WTC11 (cell line): ENCODE data around the gene PRDM15. TPM values are rescaled to one million over a fixed set of nuclear protein-coding genes. Genes with fewer than 3 reads are reported as not detected.

Source experiments
- ATAC-seq: fragments of 200-7000 bp; cut with Tn5 transposase; 2 replicates; pipeline ENCODE4 v1.10.0; 2021; ENCODE audit warnings: mild to moderate bottlenecking, moderate library complexity
- CTCF ChIA-PET: fragments of 300-600 bp; sonication (Branson Sonifier 250); formaldehyde crosslinking; loops from one replicate; lab custom pipeline; 2021; ENCODE audit warnings: antibody characterized with exemption; lab: Charles Lee
- POLR2A ChIA-PET: fragments of 350-600 bp; sonication (Branson Sonifier 250); formaldehyde crosslinking; loops from one replicate; lab custom pipeline; 2021; ENCODE audit warnings: antibody characterized with exemption; lab: Charles Lee
- DNase-seq: peaks from one replicate; pipeline ENCODE4 v3.0.0; 2021; ENCODE audit warnings: low spot score
- H3K27ac Mint-ChIP-seq: 2 replicates; pipeline ENCODE4 v1.8.0; 2021; ENCODE audit warnings: mixed read lengths
- H3K27me3 Mint-ChIP-seq: 2 replicates; pipeline ENCODE4 v1.8.0; 2021; ENCODE audit warnings: low read depth, mild to moderate bottlenecking, moderate library complexity, mixed read lengths
- H3K36me3 Mint-ChIP-seq: 2 replicates; pipeline ENCODE4 v1.8.0; 2021; ENCODE audit warnings: mixed read lengths
- H3K4me1 Mint-ChIP-seq: 2 replicates; pipeline ENCODE4 v1.8.0; 2022; ENCODE audit warnings: mixed read lengths
- H3K4me3 Mint-ChIP-seq: 2 replicates; pipeline ENCODE4 v1.8.0; 2021; ENCODE audit warnings: mild to moderate bottlenecking, moderate library complexity, mixed read lengths
- H3K9me3 Mint-ChIP-seq: 2 replicates; pipeline ENCODE4 v1.8.0; 2021; ENCODE audit warnings: mixed read lengths
- EMX1 ChIP-seq: fragments of 250-450 bp; sonication (Bioruptor Pico); IDR thresholded peaks from 2 replicates; pipeline ENCODE4 v1.8.0; 2021; ENCODE audit warnings: mild to moderate bottlenecking
- MXD4 ChIP-seq: fragments of 250-450 bp; sonication (Bioruptor Pico); IDR thresholded peaks from 2 replicates; pipeline ENCODE4 v1.8.0; 2021; ENCODE audit warnings: mild to moderate bottlenecking, moderate library complexity, borderline replicate concordance
- NR2C2 ChIP-seq: sonication (generic); formaldehyde crosslinking; IDR thresholded peaks from 2 replicates; pipeline ENCODE4 v1.8.0; 2022; ENCODE audit warnings: mild to moderate bottlenecking, missing genetic modification reagents
- TEAD4 ChIP-seq: sonication (generic); formaldehyde crosslinking; IDR thresholded peaks from 2 replicates; pipeline ENCODE4 v1.8.0; 2022; ENCODE audit warnings: mild to moderate bottlenecking, missing genetic modification reagents
- TP53 ChIP-seq: sonication (generic); formaldehyde crosslinking; IDR thresholded peaks from 2 replicates; pipeline ENCODE4 v1.8.1; 2023; ENCODE audit warnings: mild to moderate bottlenecking, missing genetic modification reagents
- ZNF317 ChIP-seq: sonication (generic); formaldehyde crosslinking; IDR thresholded peaks from 2 replicates; pipeline ENCODE4 v1.8.1; 2023; ENCODE audit warnings: low read depth, mild to moderate bottlenecking, moderate library complexity, missing genetic modification reagents, borderline replicate concordance
- ZNF396 ChIP-seq: fragments of 250-450 bp; sonication (Bioruptor Pico); IDR thresholded peaks from 2 replicates; pipeline ENCODE4 v1.8.0; 2021; ENCODE audit warnings: mild to moderate bottlenecking, moderate library complexity, borderline replicate concordance
- total RNA-seq: library from RNA; stranded (reverse); gene quantifications from 3 replicates; pipeline ENCODE4 v1.2.3, GENCODE V29; 2021
- TF ChIP-seq, protein P1 (sequence below): fragments of 250-450 bp; sonication (Bioruptor Pico); IDR thresholded peaks from 2 replicates; pipeline ENCODE4 v2.1.2; 2022; ENCODE audit warnings: mild to moderate bottlenecking, moderate library complexity
- TF ChIP-seq, protein P2 (sequence below): sonication (generic); formaldehyde crosslinking; IDR thresholded peaks from 2 replicates; pipeline ENCODE4 v1.8.0; 2023; ENCODE audit warnings: mild to moderate bottlenecking, missing genetic modification reagents
- TF ChIP-seq, protein P3 (sequence below): sonication (generic); formaldehyde crosslinking; IDR thresholded peaks from 2 replicates; pipeline ENCODE4 v1.8.1; 2022; ENCODE audit warnings: missing genetic modification reagents, borderline replicate concordance
- TF ChIP-seq, protein P4 (sequence below): sonication (generic); formaldehyde crosslinking; IDR thresholded peaks from 2 replicates; pipeline ENCODE4 v1.8.0; 2022; ENCODE audit warnings: mild to moderate bottlenecking, missing genetic modification reagents
- TF ChIP-seq, protein P5 (sequence below): sonication (generic); formaldehyde crosslinking; IDR thresholded peaks from 2 replicates; pipeline ENCODE4 v1.8.0; 2023; ENCODE audit warnings: missing genetic modification reagents, mild to moderate bottlenecking, borderline replicate concordance

PRDM15 gene
- total RNA-seq, 1 experiment from 2014 or later = 12.9 TPM

DNA sequence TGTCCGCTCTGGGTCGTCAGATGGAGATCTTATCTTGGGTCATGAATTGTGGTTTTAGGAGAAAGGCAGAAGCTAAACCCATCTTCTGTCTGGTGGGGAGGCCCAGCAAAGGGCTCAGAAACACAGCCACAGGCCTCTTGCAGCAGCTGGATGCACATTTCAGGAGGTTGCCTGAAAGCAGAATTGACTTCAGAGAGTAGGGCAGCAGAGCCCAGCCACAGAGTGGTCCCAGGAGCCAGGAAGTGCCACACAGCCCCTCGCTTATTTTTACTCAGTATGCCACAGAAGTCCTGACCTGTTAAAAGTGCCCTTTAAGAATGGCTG lies 104.0 kb downstream of the PRDM15 start:
- ATAC-seq = no peak
- ChIA-PET CTCF (interaction anchor here (0.8 to 1.4 kb wide), 3 partner anchors 21 to 163 kb away, joined by 3 to 10 read pairs (median 4); no protein-coding TSS in a partner anchor), POLR2A (no interaction called here)
- H3K27me3 Mint-ChIP-seq = peaks cover 39% of the 10 kb centered on the region
- TF ChIP-seq TP53 (CRISPR knock-in tag) = no peak
- H3K4me3 Mint-ChIP-seq = no peak overlapping the region
- no peak overlapping the region for H3K27ac Mint-ChIP-seq
- DNase-seq = no peak
- H3K4me1 Mint-ChIP-seq = peaks cover 48% of the 10 kb centered on the region
- H3K36me3 Mint-ChIP-seq = no peaks in the 10 kb centered on the region
- no peaks in the 10 kb centered on the region for H3K9me3 Mint-ChIP-seq

DNA sequence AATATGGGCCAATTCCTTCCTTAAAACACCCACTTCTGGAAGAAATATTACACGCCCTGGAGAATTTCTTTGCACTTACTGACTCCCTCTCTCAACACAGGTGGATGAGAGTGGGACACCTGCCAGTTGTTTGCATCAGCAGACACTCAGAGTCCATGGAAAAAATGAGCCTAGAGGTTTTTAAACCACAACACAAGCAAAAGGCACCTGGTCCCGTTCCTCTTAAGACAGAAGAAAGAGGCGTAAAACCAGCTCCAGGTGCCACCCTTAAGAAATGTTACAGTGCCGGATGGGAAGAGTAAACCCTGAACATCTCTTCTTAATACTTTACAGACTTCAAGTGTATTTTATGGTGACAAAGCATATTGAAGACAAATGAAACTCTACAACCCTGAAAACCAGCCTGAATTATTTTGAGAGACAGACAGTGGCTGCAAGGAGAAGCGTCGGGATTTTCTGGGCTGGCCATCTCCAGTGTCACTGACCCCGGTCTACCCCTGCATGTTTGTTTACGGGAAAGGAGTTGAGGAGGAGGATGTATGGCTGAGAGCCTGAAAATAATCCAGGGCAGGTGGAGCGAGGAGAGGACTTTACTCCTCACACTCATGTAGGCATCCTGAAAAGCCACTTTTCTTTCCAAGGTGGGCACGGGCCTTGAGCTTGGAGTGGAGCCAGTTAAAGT lies 104.5 kb downstream of the PRDM15 start:
- POLR2A ChIA-PET = no interaction called here
- TF ChIP-seq ZNF396 = no peak
- TF ChIP-seq, protein P1, sequence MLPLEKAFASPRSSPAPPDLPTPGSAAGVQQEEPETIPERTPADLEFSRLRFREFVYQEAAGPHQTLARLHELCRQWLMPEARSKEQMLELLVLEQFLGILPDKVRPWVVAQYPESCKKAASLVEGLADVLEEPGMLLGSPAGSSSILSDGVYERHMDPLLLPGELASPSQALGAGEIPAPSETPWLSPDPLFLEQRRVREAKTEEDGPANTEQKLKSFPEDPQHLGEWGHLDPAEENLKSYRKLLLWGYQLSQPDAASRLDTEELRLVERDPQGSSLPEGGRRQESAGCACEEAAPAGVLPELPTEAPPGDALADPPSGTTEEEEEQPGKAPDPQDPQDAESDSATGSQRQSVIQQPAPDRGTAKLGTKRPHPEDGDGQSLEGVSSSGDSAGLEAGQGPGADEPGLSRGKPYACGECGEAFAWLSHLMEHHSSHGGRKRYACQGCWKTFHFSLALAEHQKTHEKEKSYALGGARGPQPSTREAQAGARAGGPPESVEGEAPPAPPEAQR (CRISPR knock-in tag) = no peak
- TF ChIP-seq TEAD4 (CRISPR knock-in tag) = no peak
- TF ChIP-seq, all 79 proteins: peak for 0
- Mint-ChIP-seq H3K4me3 (no peak overlapping the region), H3K36me3 (no peaks in the 10 kb centered on the region), H3K27me3 (peaks cover 44% of the 10 kb centered on the region), H3K4me1 (peaks cover 51% of the 10 kb centered on the region), H3K9me3 (no peaks in the 10 kb centered on the region), H3K27ac (no peak overlapping the region)
- DNase-seq (no peak), ATAC-seq (no peak)
- CTCF ChIA-PET = interaction anchor here (0.8 to 1.4 kb wide), 3 partner anchors 20 to 162 kb away, joined by 3 to 10 read pairs (median 4); no protein-coding TSS in a partner anchor

DNA sequence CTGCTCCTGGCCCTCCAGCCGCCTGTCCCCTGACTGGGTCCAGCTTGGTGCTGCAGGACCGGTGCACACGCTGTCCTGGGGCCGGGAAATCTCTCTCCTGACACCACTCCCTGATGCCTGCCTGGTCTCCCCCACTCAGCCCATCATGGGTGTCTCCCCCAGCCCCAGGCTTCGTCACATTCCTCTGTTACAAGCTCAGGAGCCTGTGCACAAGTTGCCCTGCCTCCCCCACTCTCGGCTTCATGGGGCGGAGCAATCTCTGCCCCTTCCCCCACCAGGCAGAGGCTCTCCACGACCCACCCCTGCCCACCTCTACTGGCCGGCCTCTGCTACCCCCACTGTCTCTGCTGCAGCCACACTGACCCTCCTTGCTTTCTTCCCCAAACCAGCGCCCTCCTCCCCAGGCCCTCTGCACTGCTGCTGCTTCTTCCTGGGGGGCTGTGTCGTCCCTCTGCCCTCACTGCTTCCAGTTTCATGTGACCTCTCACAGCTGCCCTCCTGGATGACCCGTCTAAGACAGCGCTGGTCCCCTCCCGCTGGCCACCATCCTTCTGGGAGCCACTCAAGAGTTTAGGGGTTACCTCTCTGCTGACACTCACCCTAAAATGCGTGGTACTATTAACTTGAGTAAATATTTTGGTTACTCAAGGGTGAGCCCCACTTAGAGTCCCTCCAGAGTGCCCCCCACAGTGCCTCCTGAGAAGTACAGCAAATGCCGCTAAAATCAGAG lies 106.6 kb downstream of the PRDM15 start:
- ATAC-seq (peak; percentile 43), DNase-seq (peak; percentile 50)
- ChIA-PET CTCF (interaction anchor here (0.7 to 14.5 kb wide), 7 partner anchors 10 to 161 kb away, joined by 3 to 207 read pairs (median 4); no protein-coding TSS in a partner anchor), POLR2A (interaction anchor here (2.0 kb wide), 1 partner anchor 11 kb away, joined by 8 read pairs; no protein-coding TSS in a partner anchor)
- H3K36me3 Mint-ChIP-seq = no peaks in the 10 kb centered on the region
- H3K9me3 Mint-ChIP-seq = no peaks in the 10 kb centered on the region
- H3K4me3 Mint-ChIP-seq = peak overlapping the region; percentile 29; the same call in 1 of the 2 replicates
- peaks cover 62% of the 10 kb centered on the region for H3K27me3 Mint-ChIP-seq
- peaks cover 53% of the 10 kb centered on the region for H3K4me1 Mint-ChIP-seq
- no peak overlapping the region for H3K27ac Mint-ChIP-seq
- TF ChIP-seq MXD4 (CRISPR knock-in tag) (no peak), EMX1 (CRISPR knock-in tag) (no peak)
- TF ChIP-seq, protein P2, sequence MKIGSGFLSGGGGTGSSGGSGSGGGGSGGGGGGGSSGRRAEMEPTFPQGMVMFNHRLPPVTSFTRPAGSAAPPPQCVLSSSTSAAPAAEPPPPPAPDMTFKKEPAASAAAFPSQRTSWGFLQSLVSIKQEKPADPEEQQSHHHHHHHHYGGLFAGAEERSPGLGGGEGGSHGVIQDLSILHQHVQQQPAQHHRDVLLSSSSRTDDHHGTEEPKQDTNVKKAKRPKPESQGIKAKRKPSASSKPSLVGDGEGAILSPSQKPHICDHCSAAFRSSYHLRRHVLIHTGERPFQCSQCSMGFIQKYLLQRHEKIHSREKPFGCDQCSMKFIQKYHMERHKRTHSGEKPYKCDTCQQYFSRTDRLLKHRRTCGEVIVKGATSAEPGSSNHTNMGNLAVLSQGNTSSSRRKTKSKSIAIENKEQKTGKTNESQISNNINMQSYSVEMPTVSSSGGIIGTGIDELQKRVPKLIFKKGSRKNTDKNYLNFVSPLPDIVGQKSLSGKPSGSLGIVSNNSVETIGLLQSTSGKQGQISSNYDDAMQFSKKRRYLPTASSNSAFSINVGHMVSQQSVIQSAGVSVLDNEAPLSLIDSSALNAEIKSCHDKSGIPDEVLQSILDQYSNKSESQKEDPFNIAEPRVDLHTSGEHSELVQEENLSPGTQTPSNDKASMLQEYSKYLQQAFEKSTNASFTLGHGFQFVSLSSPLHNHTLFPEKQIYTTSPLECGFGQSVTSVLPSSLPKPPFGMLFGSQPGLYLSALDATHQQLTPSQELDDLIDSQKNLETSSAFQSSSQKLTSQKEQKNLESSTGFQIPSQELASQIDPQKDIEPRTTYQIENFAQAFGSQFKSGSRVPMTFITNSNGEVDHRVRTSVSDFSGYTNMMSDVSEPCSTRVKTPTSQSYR = 0 out of 2 replicates have a peak, but pooled peaks have one; percentile 5

DNA sequence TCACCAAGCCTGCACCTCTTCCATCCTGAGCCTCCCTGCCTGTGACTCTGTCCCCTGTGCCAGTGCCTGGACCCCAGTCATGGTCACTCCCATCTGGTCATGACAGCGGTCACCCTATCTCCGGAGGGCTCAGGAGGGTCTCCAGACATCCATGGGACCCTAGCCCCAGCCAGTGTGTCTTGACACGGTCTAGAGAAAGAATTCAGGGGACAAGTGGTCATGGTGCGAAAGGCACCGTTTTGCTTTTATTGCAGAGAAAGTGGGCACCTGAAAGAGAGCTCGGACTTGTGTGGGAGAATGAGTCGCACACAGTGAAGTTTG lies 107.6 kb downstream of the PRDM15 start:
- ChIA-PET POLR2A (interaction anchor here (2.0 kb wide), 1 partner anchor 10 kb away, joined by 8 read pairs; no protein-coding TSS in a partner anchor), CTCF (interaction anchor here (0.7 to 14.5 kb wide), 7 partner anchors 9 to 160 kb away, joined by 3 to 207 read pairs (median 4); no protein-coding TSS in a partner anchor)
- Mint-ChIP-seq H3K4me1 (peaks cover 52% of the 10 kb centered on the region), H3K27me3 (peaks cover 71% of the 10 kb centered on the region), H3K36me3 (no peaks in the 10 kb centered on the region), H3K4me3 (no peak overlapping the region), H3K27ac (no peak overlapping the region), H3K9me3 (no peaks in the 10 kb centered on the region)
- no peak for TF ChIP-seq ZNF317 (CRISPR knock-in tag)
- TF ChIP-seq, protein P3, sequence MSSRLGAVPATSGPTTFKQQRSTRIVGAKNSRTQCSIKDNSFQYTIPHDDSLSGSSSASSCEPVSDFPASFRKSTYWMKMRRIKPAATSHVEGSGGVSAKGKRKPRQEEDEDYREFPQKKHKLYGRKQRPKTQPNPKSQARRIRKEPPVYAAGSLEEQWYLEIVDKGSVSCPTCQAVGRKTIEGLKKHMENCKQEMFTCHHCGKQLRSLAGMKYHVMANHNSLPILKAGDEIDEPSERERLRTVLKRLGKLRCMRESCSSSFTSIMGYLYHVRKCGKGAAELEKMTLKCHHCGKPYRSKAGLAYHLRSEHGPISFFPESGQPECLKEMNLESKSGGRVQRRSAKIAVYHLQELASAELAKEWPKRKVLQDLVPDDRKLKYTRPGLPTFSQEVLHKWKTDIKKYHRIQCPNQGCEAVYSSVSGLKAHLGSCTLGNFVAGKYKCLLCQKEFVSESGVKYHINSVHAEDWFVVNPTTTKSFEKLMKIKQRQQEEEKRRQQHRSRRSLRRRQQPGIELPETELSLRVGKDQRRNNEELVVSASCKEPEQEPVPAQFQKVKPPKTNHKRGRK (CRISPR knock-in tag) = no peak
- TF ChIP-seq, protein P4, sequence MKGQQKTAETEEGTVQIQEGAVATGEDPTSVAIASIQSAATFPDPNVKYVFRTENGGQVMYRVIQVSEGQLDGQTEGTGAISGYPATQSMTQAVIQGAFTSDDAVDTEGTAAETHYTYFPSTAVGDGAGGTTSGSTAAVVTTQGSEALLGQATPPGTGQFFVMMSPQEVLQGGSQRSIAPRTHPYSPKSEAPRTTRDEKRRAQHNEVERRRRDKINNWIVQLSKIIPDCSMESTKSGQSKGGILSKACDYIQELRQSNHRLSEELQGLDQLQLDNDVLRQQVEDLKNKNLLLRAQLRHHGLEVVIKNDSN (CRISPR knock-in tag) = no peak
- TF ChIP-seq, protein P5, sequence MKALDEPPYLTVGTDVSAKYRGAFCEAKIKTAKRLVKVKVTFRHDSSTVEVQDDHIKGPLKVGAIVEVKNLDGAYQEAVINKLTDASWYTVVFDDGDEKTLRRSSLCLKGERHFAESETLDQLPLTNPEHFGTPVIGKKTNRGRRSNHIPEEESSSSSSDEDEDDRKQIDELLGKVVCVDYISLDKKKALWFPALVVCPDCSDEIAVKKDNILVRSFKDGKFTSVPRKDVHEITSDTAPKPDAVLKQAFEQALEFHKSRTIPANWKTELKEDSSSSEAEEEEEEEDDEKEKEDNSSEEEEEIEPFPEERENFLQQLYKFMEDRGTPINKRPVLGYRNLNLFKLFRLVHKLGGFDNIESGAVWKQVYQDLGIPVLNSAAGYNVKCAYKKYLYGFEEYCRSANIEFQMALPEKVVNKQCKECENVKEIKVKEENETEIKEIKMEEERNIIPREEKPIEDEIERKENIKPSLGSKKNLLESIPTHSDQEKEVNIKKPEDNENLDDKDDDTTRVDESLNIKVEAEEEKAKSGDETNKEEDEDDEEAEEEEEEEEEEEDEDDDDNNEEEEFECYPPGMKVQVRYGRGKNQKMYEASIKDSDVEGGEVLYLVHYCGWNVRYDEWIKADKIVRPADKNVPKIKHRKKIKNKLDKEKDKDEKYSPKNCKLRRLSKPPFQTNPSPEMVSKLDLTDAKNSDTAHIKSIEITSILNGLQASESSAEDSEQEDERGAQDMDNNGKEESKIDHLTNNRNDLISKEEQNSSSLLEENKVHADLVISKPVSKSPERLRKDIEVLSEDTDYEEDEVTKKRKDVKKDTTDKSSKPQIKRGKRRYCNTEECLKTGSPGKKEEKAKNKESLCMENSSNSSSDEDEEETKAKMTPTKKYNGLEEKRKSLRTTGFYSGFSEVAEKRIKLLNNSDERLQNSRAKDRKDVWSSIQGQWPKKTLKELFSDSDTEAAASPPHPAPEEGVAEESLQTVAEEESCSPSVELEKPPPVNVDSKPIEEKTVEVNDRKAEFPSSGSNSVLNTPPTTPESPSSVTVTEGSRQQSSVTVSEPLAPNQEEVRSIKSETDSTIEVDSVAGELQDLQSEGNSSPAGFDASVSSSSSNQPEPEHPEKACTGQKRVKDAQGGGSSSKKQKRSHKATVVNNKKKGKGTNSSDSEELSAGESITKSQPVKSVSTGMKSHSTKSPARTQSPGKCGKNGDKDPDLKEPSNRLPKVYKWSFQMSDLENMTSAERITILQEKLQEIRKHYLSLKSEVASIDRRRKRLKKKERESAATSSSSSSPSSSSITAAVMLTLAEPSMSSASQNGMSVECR (CRISPR knock-in tag) = no peak
- no peak for TF ChIP-seq NR2C2
- ATAC-seq (no peak), DNase-seq (no peak)
